Endothelial cell of umbilical vein (primary cell): ENCODE results near the gene WDR5.

Source experiments
- CTCF ChIP-seq, 2 donors: IDR thresholded peaks; 1 replicate in 1 of 2; 2 replicates in 1 of 2; pipeline ENCODE4 v1.5.1; 2011; ENCODE audit warnings: low read length in 2 of 2, mild to moderate bottlenecking in 2 of 2, moderate library complexity in 2 of 2, control low read depth in 1 of 2, inconsistent platforms in 1 of 2, low read depth in 1 of 2; ENCODE audit not compliant: insufficient read depth in 1 of 2; ENCODE audit errors: extremely low read depth in 1 of 2
- EZH2 ChIP-seq: IDR thresholded peaks from 2 replicates; pipeline ENCODE4 v1.6.1; 2012; ENCODE audit warnings: borderline replicate concordance, low read depth, mild to moderate bottlenecking, moderate library complexity, low read length, inconsistent platforms; ENCODE audit not compliant: severe bottlenecking
- GATA2 ChIP-seq: IDR thresholded peaks from 2 replicates; pipeline ENCODE4 v1.7.0; 2011; ENCODE audit warnings: low read depth, mild to moderate bottlenecking, moderate library complexity, mixed read lengths, low read length; ENCODE audit not compliant: insufficient read length, insufficient read depth
- MYC ChIP-seq: IDR thresholded peaks from one replicate; pipeline ENCODE4 v1.6.1; 2011; ENCODE audit warnings: mild to moderate bottlenecking, low read depth, low read length
- POLR2A ChIP-seq: IDR thresholded peaks from 2 replicates; pipeline ENCODE4 v1.6.1; 2012; ENCODE audit warnings: low read depth, mild to moderate bottlenecking, control low read depth, low read length
- POLR2AphosphoS5 ChIP-seq: IDR thresholded peaks from 2 replicates; pipeline ENCODE4 v1.6.1; 2012; ENCODE audit warnings: low read depth, mild to moderate bottlenecking, control low read depth, low read length, moderate library complexity; ENCODE audit not compliant: insufficient read depth

DNA sequence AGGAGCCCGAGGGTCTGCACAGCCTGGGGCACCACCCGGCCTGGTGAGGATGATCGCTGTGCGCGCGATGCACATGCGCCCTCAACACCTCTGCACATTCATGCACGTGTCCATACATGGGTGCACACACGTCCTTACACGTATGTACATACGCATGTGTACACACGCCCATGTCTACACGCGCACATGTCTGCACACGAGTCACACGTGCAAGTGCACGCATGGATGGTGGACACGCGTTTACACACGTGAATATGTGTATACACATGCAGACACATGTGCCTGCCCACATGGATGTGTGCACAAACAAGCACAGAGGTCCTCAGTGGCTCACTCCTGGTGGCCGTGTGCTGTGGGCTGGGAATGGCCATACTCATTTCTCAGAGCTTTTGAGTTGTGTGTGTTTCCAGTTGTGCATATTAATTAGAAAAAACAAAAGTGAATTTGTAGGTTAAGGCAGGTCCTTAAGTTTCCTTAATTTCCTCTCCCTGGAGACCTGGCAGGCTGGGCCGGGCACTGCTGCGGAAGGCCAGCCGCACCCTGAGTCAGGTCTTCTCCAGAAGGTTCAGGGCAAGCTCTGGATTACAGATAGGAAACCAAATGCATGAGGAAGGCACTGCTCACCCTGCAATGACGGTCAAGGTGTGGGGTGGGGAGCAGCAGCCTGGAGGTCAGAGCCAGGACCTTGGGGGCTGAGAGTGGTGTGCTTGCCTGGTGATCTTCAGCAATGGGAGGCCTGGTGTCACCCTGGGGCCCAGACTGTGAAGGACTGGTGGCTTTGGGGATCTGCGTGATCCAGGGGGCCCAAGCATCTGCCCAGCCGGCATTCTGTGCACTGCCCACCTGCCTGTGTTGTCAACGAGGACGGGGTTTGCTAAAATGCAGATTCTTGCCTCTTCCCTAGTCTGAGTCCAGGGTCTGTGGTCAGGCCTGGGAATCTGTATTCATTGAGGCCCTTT is 29.8 kb downstream of the WDR5 start:
- TF ChIP-seq EZH2, result no peak
- no peak for TF ChIP-seq CTCF (IDR thresholded peaks at IDR 0.05; ENCODE audit: extremely low read depth in 1 of 2, insufficient read depth in 1 of 2, low read depth in 1 of 2, low read length in 2 of 2)
- no peak for TF ChIP-seq POLR2A
- no peak for TF ChIP-seq POLR2AphosphoS5
- TF ChIP-seq GATA2, result no peak
- no peak for TF ChIP-seq MYC
